Sigmoid colon (tissue), 4 donors: Measurements from ENCODE around the gene NCAPG2.

ENCODE experiments used
- CTCF ChIP-seq, 4 experiments: fragments of 450-650 bp in 3 of 4; fragments of 200-600 bp in 1 of 4; IDR thresholded peaks; one replicate each; pipeline ENCODE4 v1.5.1; 2016 to 2019; ENCODE audit warnings: antibody characterized with exemption in 4 of 4, mild to moderate bottlenecking in 3 of 4, moderate library complexity in 2 of 4
- EP300 ChIP-seq, 4 donors: sonication (generic); formaldehyde crosslinking; IDR thresholded peaks; one replicate each; pipeline ENCODE4 v1.6.1; 2017; ENCODE audit warnings: antibody characterized with exemption in 4 of 4
- POLR2A ChIP-seq, 2 donors: fragments of 450-650 bp; IDR thresholded peaks; one replicate each; pipeline ENCODE4 v1.6.1; 2016; ENCODE audit warnings: antibody characterized with exemption in 2 of 2, mild to moderate bottlenecking in 2 of 2, moderate library complexity in 2 of 2
- POLR2AphosphoS5 ChIP-seq, 4 donors: sonication (generic); formaldehyde crosslinking; IDR thresholded peaks; one replicate each; pipeline ENCODE4 v1.6.1; 2017; ENCODE audit warnings: antibody characterized with exemption in 4 of 4

- no peak for TF ChIP-seq CTCF (IDR thresholded peaks at IDR 0.05)
- no peak for TF ChIP-seq POLR2A (IDR thresholded peaks at IDR 0.05)
- no peak for TF ChIP-seq POLR2AphosphoS5 (IDR thresholded peaks at IDR 0.05)
- no peak for TF ChIP-seq EP300 (IDR thresholded peaks at IDR 0.05)
Measured at GRCh38 chr7:158706273-158706704, 1.7 kb upstream of the NCAPG2 start.
